Measurements from ENCODE around the gene CYP2A6.

CYP2A6 gene

GRCh38 chr19:40801426-40802299 lies 48.6 kb downstream of the CYP2A6 start:
- no peak for DNase-seq

GRCh38 chr19:40800997-40801377 lies 49.3 kb downstream of the CYP2A6 start:
- DNase-seq, result no peak

- no peak for DNase-seq
Observed at GRCh38 chr19:40800339-40800996, 49.8 kb downstream of the CYP2A6 start.

GRCh38 chr19:40799558-40800338 lies 50.5 kb downstream of the CYP2A6 start:
- no peak for DNase-seq

- peak; percentile 99 to 100 for DNase-seq
Observed at GRCh38 chr19:40798683-40799557, 51.3 kb downstream of the CYP2A6 start, which contains the start of gene EGLN2. Gene EGLN2, plus strand, starts transcription at chr19:40799191. Its CDS starts 1,382 bp downstream, at chr19:40800573.

- DNase-seq, result peak; percentile 43 to 62
Observed at GRCh38 chr19:40797963-40798682, 52.1 kb downstream of the CYP2A6 start.

GRCh38 chr19:40797166-40797962 lies 52.9 kb downstream of the CYP2A6 start:
- DNase-seq, result no peak
